ENCODE measurements around the gene MPP1. TPM values are rescaled to one million over a fixed set of nuclear protein-coding genes. Genes with fewer than 3 reads are reported as not detected.

MPP1 gene
- total RNA-seq, 1 experiment from 2014 or later = 27.0 TPM

- no peaks in the 10 kb centered on the region for H3K9me3 ChIP-seq
- H3K4me3 Mint-ChIP-seq (ENCODE audit: unreplicated experiment) = no peak overlapping the region
- H3K27me3 Mint-ChIP-seq (ENCODE audit: insufficient read depth, unreplicated experiment) = no peaks in the 10 kb centered on the region
- TF ChIP-seq CTCF (IDR thresholded peaks at IDR 0.05; ENCODE audit: insufficient read depth in 1 of 2, low read depth in 1 of 2, low read length in 1 of 2, severe bottlenecking in 1 of 2, unreplicated experiment in 1 of 2) = no peak
- intact Hi-C loops (cut with micrococcal nuclease; ENCODE audit: unreplicated experiment) = no loop called here
- POLR2A ChIA-PET = interaction anchor here (1.0 kb wide), 1 partner anchor 11 kb away, joined by 3 read pairs; no protein-coding TSS in a partner anchor
- H3K36me3 ChIP-seq (ENCODE audit: control insufficient read depth, insufficient read depth, low read length) = no peaks in the 10 kb centered on the region
- no peak overlapping the region for H3K27ac Mint-ChIP-seq (ENCODE audit: unreplicated experiment)
- peaks cover 3% of the 10 kb centered on the region; the same call in 1 of the 2 replicates for H3K4me1 ChIP-seq
- no peaks in the 10 kb centered on the region for H3K36me3 Mint-ChIP-seq (ENCODE audit: insufficient read depth, unreplicated experiment)
- H3K27me3 ChIP-seq (replicated peaks; ENCODE audit: control insufficient read depth, insufficient read depth, low read length) = no peaks in the 10 kb centered on the region
- CTCF ChIA-PET = no interaction called here
- H3K9me3 Mint-ChIP-seq (ENCODE audit: unreplicated experiment) = no peaks in the 10 kb centered on the region
- BruUV-seq (replicated peaks) = no TSS peak
- H3K4me3 ChIP-seq (ENCODE audit: low read depth, low read length) = no peak overlapping the region
- no peaks in the 10 kb centered on the region for H3K4me1 Mint-ChIP-seq (ENCODE audit: low read depth, unreplicated experiment)
- no peak for DNase-seq
Observed at GRCh38 chrX:154806837-154807501, 1.7 kb upstream of the MPP1 start.

GRCh38 chrX:154805696-154806091 lies 409 bp upstream of the MPP1 start:
- CTCF ChIA-PET = interaction anchor here (0.6 kb wide), 2 partner anchors 21 to 28 kb away, joined by 3 read pairs; no protein-coding TSS in a partner anchor

More at GRCh38 chrX:154805696-154806091, 409 bp upstream of the MPP1 start:
- BruUV-seq (replicated peaks) = no TSS peak
- H3K9me3 Mint-ChIP-seq (ENCODE audit: unreplicated experiment) = no peaks in the 10 kb centered on the region
- H3K4me1 Mint-ChIP-seq (ENCODE audit: low read depth, unreplicated experiment) = no peaks in the 10 kb centered on the region
- H3K4me3 Mint-ChIP-seq (ENCODE audit: unreplicated experiment) = peak overlapping the region; percentile 87
- POLR2A ChIA-PET = interaction anchor here (0.6 to 1.7 kb wide), 5 partner anchors 12 to 1194 kb away, joined by 3 to 4 read pairs (median 3); partner anchors contain the start of gene SLC10A3
- intact Hi-C loops (cut with micrococcal nuclease; ENCODE audit: unreplicated experiment) = loop anchor here (1.0 kb wide), 1 partner anchor 43 kb away; the partner anchor contains the start of gene DKC1
- peaks cover 11% of the 10 kb centered on the region for H3K4me1 ChIP-seq
- TF ChIP-seq CTCF (IDR thresholded peaks at IDR 0.05; ENCODE audit: insufficient read depth in 1 of 2, low read depth in 1 of 2, low read length in 1 of 2, severe bottlenecking in 1 of 2, unreplicated experiment in 1 of 2) = no peak
- H3K4me3 ChIP-seq (ENCODE audit: low read depth, low read length) = peak overlapping the region; percentile 63
- no peaks in the 10 kb centered on the region for H3K9me3 ChIP-seq
- no peaks in the 10 kb centered on the region for H3K36me3 ChIP-seq (ENCODE audit: control insufficient read depth, insufficient read depth, low read length)
- peak overlapping the region; percentile 73 for H3K27ac Mint-ChIP-seq (ENCODE audit: unreplicated experiment)
- no peaks in the 10 kb centered on the region for H3K36me3 Mint-ChIP-seq (ENCODE audit: insufficient read depth, unreplicated experiment)
- no peaks in the 10 kb centered on the region for H3K27me3 Mint-ChIP-seq (ENCODE audit: insufficient read depth, unreplicated experiment)
- no peak for DNase-seq
- no peaks in the 10 kb centered on the region for H3K27me3 ChIP-seq (replicated peaks; ENCODE audit: control insufficient read depth, insufficient read depth, low read length)
